ENCODE results near the gene EPYC. TPM values are rescaled to one million over a fixed set of nuclear protein-coding genes. Genes with fewer than 3 reads are reported as not detected.

EPYC gene
- total RNA-seq, 5 donors from 2014 or later (not counting 1 experiment from before 2014, with no cell fraction given): not detected

DNA sequence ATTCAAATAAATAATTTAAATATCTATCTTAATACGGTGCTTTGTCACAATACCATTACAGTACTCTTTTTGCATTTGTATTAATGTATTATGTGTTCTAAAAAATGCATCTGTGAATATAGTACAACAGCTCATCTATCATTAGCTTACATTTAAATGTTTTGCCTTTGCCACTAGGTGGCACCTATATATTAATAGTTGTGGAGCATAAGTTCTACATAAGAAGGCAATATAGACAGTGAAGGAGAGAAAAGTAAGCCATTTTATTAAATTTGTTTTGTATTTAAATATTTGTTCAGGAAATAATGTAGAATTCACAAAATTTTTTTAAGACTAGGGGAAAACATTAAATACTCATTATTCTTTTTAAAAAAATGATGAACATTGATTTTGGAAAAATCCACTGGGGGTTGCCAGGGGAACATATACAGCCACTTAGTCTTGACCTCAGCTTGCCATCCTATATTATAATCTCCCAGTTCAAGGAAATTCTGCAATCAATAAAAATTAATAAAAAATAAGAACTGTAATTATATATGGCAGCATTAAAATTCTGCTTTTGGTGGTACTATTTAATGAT lies 59.6 kb downstream of the EPYC start:
- Mint-ChIP-seq H3K4me1 (no peaks in the 10 kb centered on the region), H3K9me3 (no peaks in the 10 kb centered on the region), H3K4me3 (no peak overlapping the region), H3K27ac (no peak overlapping the region), H3K36me3 (no peaks in the 10 kb centered on the region), H3K27me3 (peaks cover 0 to 3% of the 10 kb centered on the region in 2 donors)
- Histone ChIP-seq H3K27ac (ENCODE audit: low read length) (no peak overlapping the region), H3K4me3 (ENCODE audit: control insufficient read depth in 1 of 2, extremely low read depth in 1 of 2, low read length in 1 of 2) (no peak overlapping the region), H3K4me1 (ENCODE audit: control insufficient read depth in 1 of 2, extremely low read depth in 1 of 2, insufficient read depth in 2 of 2, low read length in 2 of 2) (no peaks in the 10 kb centered on the region), H3K36me3 (ENCODE audit: control insufficient read depth in 2 of 2, extremely low read depth in 1 of 2, insufficient read depth in 1 of 2, low read length in 1 of 2) (no peaks in the 10 kb centered on the region), H3K9me3 (no peaks in the 10 kb centered on the region), H3K27me3 (replicated peaks in 1 of 2; ENCODE audit: control insufficient read depth in 2 of 2, extremely low read depth in 1 of 2, insufficient read depth in 2 of 2, low read length in 1 of 2) (peaks cover 0 to 2% of the 10 kb centered on the region in 2 experiments)
- no CpG with 5 or more reads among the region's 1 CpG for WGBS (ENCODE audit: insufficient coverage)
- no peak for ATAC-seq (replicated peaks in 1 of 4)
- CTCF ChIA-PET: interaction anchor here in 1 of 2 donors (0.6 to 1.9 kb wide), 4 partner anchors 10 to 410 kb away, joined by 3 to 8 read pairs (median 4); no protein-coding TSS in a partner anchor
- peak in 1 of 35 experiments; percentile 10 for DNase-seq
- POLR2A ChIA-PET: interaction anchor here in 1 of 2 donors (0.6 kb wide), 1 partner anchor 866 kb away, joined by 3 read pairs; no protein-coding TSS in a partner anchor

DNA sequence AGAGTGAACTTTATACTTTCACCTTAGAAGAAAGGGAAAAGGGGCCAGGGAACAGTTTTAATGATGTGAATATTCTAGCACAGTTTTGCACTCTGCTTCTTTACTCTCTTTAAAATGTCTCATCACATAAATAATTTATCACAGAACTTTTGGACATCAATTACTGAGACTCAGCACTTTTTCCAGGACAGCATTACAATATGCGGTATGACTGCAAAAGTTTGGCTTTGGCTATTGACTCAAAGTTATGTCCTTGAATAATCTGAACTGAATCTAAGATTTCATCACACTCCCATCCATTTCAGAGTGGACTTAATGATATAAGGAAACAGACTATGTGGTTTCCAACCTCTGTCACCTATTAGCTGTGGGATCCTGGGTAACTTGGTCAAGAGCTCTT lies 61.5 kb downstream of the EPYC start:
- peaks cover 0 to 2% of the 10 kb centered on the region in 2 experiments for H3K27me3 ChIP-seq (replicated peaks in 1 of 2; ENCODE audit: control insufficient read depth in 2 of 2, extremely low read depth in 1 of 2, insufficient read depth in 2 of 2, low read length in 1 of 2)
- CTCF ChIA-PET: interaction anchor here (0.9 to 1.9 kb wide), 3 partner anchors 8 to 10 kb away, joined by 3 to 8 read pairs (median 3); no protein-coding TSS in a partner anchor
- H3K9me3 Mint-ChIP-seq: no peaks in the 10 kb centered on the region
- H3K9me3 ChIP-seq: no peaks in the 10 kb centered on the region
- peaks cover 0 to 3% of the 10 kb centered on the region in 2 donors for H3K27me3 Mint-ChIP-seq
- no peaks in the 10 kb centered on the region for H3K36me3 Mint-ChIP-seq
- H3K4me1 ChIP-seq (ENCODE audit: control insufficient read depth in 1 of 2, extremely low read depth in 1 of 2, insufficient read depth in 2 of 2, low read length in 2 of 2): no peaks in the 10 kb centered on the region
- H3K27ac Mint-ChIP-seq: no peak overlapping the region
- POLR2A ChIA-PET: interaction anchor here in 1 of 2 donors (0.5 kb wide), 1 partner anchor 789 kb away, joined by 3 read pairs; no protein-coding TSS in a partner anchor
- WGBS (ENCODE audit: insufficient coverage): no CpG with 5 or more reads among the region's 1 CpG
- H3K4me3 ChIP-seq (ENCODE audit: control insufficient read depth in 1 of 2, extremely low read depth in 1 of 2, low read length in 1 of 2): no peak overlapping the region
- ATAC-seq (replicated peaks in 1 of 4): no peak
- H3K4me3 Mint-ChIP-seq: no peak overlapping the region
- no peak for DNase-seq
- no peaks in the 10 kb centered on the region for H3K4me1 Mint-ChIP-seq
- no peak overlapping the region for H3K27ac ChIP-seq (ENCODE audit: low read length)
- H3K36me3 ChIP-seq (ENCODE audit: control insufficient read depth in 2 of 2, extremely low read depth in 1 of 2, insufficient read depth in 1 of 2, low read length in 1 of 2): no peaks in the 10 kb centered on the region

DNA sequence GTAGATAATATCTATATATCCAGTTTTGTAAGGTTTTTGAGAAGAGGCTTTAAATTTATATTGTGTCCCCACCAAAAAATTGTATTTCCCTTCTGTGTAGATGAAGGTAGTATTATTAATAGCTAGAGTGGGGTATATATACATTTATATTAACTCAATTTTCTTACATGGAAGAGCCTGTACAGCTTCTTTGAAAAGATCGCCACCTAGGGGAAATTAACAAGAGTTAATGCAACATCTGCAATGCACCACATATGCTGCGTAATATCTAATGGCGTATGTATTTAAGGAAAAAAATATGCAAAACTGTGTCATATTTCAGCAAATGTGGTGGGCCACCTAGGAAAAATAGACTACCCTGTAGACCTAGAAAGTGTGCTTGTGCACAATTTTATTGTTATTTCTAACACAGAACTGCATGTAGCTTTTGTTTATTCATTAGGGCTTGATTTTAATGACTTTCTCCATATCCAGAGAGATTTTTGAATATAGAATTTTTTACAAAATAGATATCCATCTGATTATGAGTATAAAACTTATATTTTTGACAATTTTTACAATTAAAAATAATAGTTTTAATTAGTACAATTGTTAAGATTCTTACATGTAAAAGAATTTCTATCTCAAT lies 63.8 kb downstream of the EPYC start:
- peak in 1 of 35 experiments; percentile 25 for DNase-seq
- POLR2A ChIA-PET: interaction anchor here in 1 of 2 donors (0.7 kb wide), 1 partner anchor 1326 kb away, joined by 4 read pairs; no protein-coding TSS in a partner anchor
- WGBS (ENCODE audit: insufficient coverage): no CpG with 5 or more reads among the region's 3 CpGs

DNA sequence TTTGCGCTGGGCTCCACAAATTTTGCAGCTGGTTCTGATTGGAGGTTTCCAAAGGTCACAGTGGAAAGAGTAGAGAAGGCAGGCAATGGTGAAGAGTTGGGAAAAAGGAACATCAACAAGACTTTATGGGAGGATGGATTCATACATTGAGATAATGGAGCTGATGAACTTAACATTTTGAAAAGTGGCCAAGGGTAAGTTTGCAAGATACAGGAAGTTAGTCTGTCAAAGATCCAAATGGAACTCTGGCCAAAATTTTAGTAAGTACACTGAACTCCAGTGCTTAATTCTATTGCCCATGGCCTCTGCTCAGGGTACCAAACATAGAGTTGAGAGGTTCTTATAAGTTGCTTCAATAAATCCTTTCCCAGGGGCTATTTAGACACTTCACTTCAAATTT lies 65.4 kb downstream of the EPYC start:
- ChIA-PET POLR2A (no interaction called here), CTCF (interaction anchor here in 1 of 2 donors (0.7 kb wide), 1 partner anchor 647 kb away, joined by 5 read pairs; no protein-coding TSS in a partner anchor)
- peaks cover 0 to 7% of the 10 kb centered on the region in 2 experiments for H3K27me3 ChIP-seq (replicated peaks in 1 of 2; ENCODE audit: control insufficient read depth in 2 of 2, extremely low read depth in 1 of 2, insufficient read depth in 2 of 2, low read length in 1 of 2)
- H3K4me1 ChIP-seq (ENCODE audit: control insufficient read depth in 1 of 2, extremely low read depth in 1 of 2, insufficient read depth in 2 of 2, low read length in 2 of 2): no peaks in the 10 kb centered on the region
- H3K9me3 Mint-ChIP-seq: no peaks in the 10 kb centered on the region
- no peak overlapping the region for H3K27ac Mint-ChIP-seq
- H3K36me3 Mint-ChIP-seq: no peaks in the 10 kb centered on the region
- no peak for DNase-seq
- no peak overlapping the region for H3K4me3 Mint-ChIP-seq
- 80% methylated on average over 1 of the region's 1 CpG for WGBS (ENCODE audit: insufficient coverage)
- H3K36me3 ChIP-seq (ENCODE audit: control insufficient read depth in 2 of 2, extremely low read depth in 1 of 2, insufficient read depth in 1 of 2, low read length in 1 of 2): no peaks in the 10 kb centered on the region
- no peak overlapping the region for H3K4me3 ChIP-seq (ENCODE audit: control insufficient read depth in 1 of 2, extremely low read depth in 1 of 2, low read length in 1 of 2)
- H3K27ac ChIP-seq (ENCODE audit: low read length): no peak overlapping the region
- peaks cover 12 to 14% of the 10 kb centered on the region in 2 donors for H3K27me3 Mint-ChIP-seq
- H3K9me3 ChIP-seq: no peaks in the 10 kb centered on the region
- ATAC-seq (replicated peaks in 1 of 4): no peak
- H3K4me1 Mint-ChIP-seq: no peaks in the 10 kb centered on the region

More for the DNA sequence above, 63.8 kb downstream of the EPYC start:
- H3K27me3 ChIP-seq (replicated peaks in 1 of 2; ENCODE audit: control insufficient read depth in 2 of 2, extremely low read depth in 1 of 2, insufficient read depth in 2 of 2, low read length in 1 of 2): peaks cover 0 to 7% of the 10 kb centered on the region in 2 experiments
- H3K27ac ChIP-seq (ENCODE audit: low read length): no peak overlapping the region
- H3K4me3 ChIP-seq (ENCODE audit: control insufficient read depth in 1 of 2, extremely low read depth in 1 of 2, low read length in 1 of 2): no peak overlapping the region
- peaks cover 8 to 9% of the 10 kb centered on the region in 2 donors for H3K27me3 Mint-ChIP-seq
- H3K36me3 Mint-ChIP-seq: no peaks in the 10 kb centered on the region
- CTCF ChIA-PET: interaction anchor here (0.7 to 1.1 kb wide), 5 partner anchors 8 to 1398 kb away, joined by 3 to 4 read pairs (median 3); no protein-coding TSS in a partner anchor
- no peaks in the 10 kb centered on the region for H3K9me3 ChIP-seq
- no peak overlapping the region for H3K27ac Mint-ChIP-seq
- no peak overlapping the region for H3K4me3 Mint-ChIP-seq
- no peaks in the 10 kb centered on the region for H3K36me3 ChIP-seq (ENCODE audit: control insufficient read depth in 2 of 2, extremely low read depth in 1 of 2, insufficient read depth in 1 of 2, low read length in 1 of 2)
- no peaks in the 10 kb centered on the region for H3K4me1 Mint-ChIP-seq
- H3K9me3 Mint-ChIP-seq: no peaks in the 10 kb centered on the region
- no peaks in the 10 kb centered on the region for H3K4me1 ChIP-seq (ENCODE audit: control insufficient read depth in 1 of 2, extremely low read depth in 1 of 2, insufficient read depth in 2 of 2, low read length in 2 of 2)
- no peak for ATAC-seq (replicated peaks in 1 of 4)

DNA sequence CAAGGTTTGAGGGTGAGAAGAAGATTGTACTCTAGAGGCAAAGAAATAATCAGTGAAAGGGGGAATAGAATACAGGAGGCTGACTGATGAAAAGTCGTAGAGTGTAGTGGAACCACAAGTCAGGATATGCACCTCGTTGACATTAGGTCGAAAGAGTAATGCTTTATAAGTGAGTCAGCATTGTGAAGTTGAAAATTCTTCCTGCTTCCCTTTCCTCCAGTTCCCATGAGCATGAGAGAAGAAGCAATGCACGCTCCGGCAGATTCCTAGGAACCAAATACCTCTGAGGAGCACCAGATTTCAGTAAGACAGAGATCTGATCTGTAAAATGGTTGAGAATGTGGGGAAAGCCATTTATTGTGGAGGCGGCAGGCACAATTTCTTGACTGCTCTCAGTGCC lies 66.3 kb downstream of the EPYC start:
- H3K27me3 ChIP-seq (replicated peaks in 1 of 2; ENCODE audit: control insufficient read depth in 2 of 2, extremely low read depth in 1 of 2, insufficient read depth in 2 of 2, low read length in 1 of 2): peaks cover 0 to 7% of the 10 kb centered on the region in 2 experiments
- POLR2A ChIA-PET: no interaction called here
- no peaks in the 10 kb centered on the region for H3K4me1 Mint-ChIP-seq
- H3K27ac ChIP-seq (ENCODE audit: low read length): no peak overlapping the region
- H3K4me3 Mint-ChIP-seq: no peak overlapping the region
- no peak overlapping the region for H3K4me3 ChIP-seq (ENCODE audit: control insufficient read depth in 1 of 2, extremely low read depth in 1 of 2, low read length in 1 of 2)
- DNase-seq (no peak), ATAC-seq (replicated peaks in 1 of 4) (no peak)
- H3K36me3 ChIP-seq (ENCODE audit: control insufficient read depth in 2 of 2, extremely low read depth in 1 of 2, insufficient read depth in 1 of 2, low read length in 1 of 2): no peaks in the 10 kb centered on the region
- peaks cover 12 to 14% of the 10 kb centered on the region in 2 donors for H3K27me3 Mint-ChIP-seq
- 17% methylated on average over 1 of the region's 6 CpGs for WGBS (ENCODE audit: insufficient coverage)
- H3K27ac Mint-ChIP-seq: no peak overlapping the region
- H3K36me3 Mint-ChIP-seq: no peaks in the 10 kb centered on the region
- H3K9me3 ChIP-seq: no peaks in the 10 kb centered on the region
- CTCF ChIA-PET: no interaction called here
- no peaks in the 10 kb centered on the region for H3K4me1 ChIP-seq (ENCODE audit: control insufficient read depth in 1 of 2, extremely low read depth in 1 of 2, insufficient read depth in 2 of 2, low read length in 2 of 2)
- H3K9me3 Mint-ChIP-seq: no peaks in the 10 kb centered on the region

DNA sequence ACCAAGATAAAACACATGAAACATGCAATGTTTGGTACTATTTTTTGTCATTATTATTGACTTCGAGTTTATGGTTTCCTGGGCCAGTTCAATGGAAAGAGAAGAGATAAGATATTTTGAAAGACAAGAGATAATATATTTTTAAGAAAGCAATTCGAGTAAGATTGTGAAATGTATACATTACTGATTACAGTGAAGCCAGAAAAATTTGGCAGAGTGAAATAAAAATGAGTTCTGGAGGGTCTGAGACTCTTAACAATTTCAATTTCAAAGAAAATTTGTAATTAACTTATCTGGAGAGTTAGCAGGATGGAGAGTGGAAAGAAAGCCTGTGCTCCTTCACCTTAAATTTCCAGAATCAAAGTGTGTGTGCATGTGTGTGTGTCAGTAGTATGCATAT lies 67.1 kb downstream of the EPYC start:
- WGBS (ENCODE audit: insufficient coverage): 38% methylated on average over 1 of the region's 2 CpGs
- Histone ChIP-seq H3K9me3 (no peaks in the 10 kb centered on the region), H3K4me1 (ENCODE audit: control insufficient read depth in 1 of 2, extremely low read depth in 1 of 2, insufficient read depth in 2 of 2, low read length in 2 of 2) (no peaks in the 10 kb centered on the region), H3K36me3 (ENCODE audit: control insufficient read depth in 2 of 2, extremely low read depth in 1 of 2, insufficient read depth in 1 of 2, low read length in 1 of 2) (no peaks in the 10 kb centered on the region), H3K4me3 (ENCODE audit: control insufficient read depth in 1 of 2, extremely low read depth in 1 of 2, low read length in 1 of 2) (no peak overlapping the region), H3K27me3 (replicated peaks in 1 of 2; ENCODE audit: control insufficient read depth in 2 of 2, extremely low read depth in 1 of 2, insufficient read depth in 2 of 2, low read length in 1 of 2) (peaks cover 0 to 7% of the 10 kb centered on the region in 2 experiments), H3K27ac (ENCODE audit: low read length) (no peak overlapping the region)
- ChIA-PET POLR2A (no interaction called here), CTCF (no interaction called here)
- Mint-ChIP-seq H3K27ac (no peak overlapping the region), H3K36me3 (no peaks in the 10 kb centered on the region), H3K27me3 (peaks cover 12 to 14% of the 10 kb centered on the region in 2 donors), H3K4me1 (no peaks in the 10 kb centered on the region), H3K4me3 (no peak overlapping the region), H3K9me3 (no peaks in the 10 kb centered on the region)
- DNase-seq: no peak
- no peak for ATAC-seq (replicated peaks in 1 of 4)

All from T-cell (primary cell).